Activated gamma-delta T cell treated with anti-CD3 and anti-CD28 coated beads, Interleukin-2, amount 50 U/mL, for 16 hours (primary cell): Measurements from ENCODE around the gene HHATL.

Experiments
- DNase-seq: peaks from one replicate; pipeline ENCODE4 v3.0.0-alpha.2; 2020; ENCODE audit warnings: low read depth

The HHATL gene

GRCh38 chr3:42652611-42653302 lies 49.8 kb downstream of the HHATL start:
- DNase-seq, result no peak

DNA sequence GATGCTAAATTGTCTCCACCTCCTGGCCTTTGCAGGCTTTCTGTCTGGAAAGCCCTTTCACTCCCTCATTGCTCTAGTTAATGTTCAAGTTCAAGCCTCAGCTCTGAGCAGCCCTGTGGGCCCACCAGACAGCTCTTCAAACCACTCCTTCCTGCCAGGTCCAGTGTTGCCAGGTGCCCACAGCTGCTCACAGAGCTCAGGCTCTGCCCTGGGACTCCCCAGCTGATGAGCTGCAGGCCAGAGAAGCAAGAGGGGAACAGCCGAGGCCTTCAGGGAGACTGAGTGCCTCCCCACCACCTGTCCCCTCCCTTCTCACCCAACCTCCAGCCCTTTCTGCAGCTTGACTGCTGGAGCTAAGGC lies 50.4 kb downstream of the HHATL start:
- DNase-seq, result no peak

DNA sequence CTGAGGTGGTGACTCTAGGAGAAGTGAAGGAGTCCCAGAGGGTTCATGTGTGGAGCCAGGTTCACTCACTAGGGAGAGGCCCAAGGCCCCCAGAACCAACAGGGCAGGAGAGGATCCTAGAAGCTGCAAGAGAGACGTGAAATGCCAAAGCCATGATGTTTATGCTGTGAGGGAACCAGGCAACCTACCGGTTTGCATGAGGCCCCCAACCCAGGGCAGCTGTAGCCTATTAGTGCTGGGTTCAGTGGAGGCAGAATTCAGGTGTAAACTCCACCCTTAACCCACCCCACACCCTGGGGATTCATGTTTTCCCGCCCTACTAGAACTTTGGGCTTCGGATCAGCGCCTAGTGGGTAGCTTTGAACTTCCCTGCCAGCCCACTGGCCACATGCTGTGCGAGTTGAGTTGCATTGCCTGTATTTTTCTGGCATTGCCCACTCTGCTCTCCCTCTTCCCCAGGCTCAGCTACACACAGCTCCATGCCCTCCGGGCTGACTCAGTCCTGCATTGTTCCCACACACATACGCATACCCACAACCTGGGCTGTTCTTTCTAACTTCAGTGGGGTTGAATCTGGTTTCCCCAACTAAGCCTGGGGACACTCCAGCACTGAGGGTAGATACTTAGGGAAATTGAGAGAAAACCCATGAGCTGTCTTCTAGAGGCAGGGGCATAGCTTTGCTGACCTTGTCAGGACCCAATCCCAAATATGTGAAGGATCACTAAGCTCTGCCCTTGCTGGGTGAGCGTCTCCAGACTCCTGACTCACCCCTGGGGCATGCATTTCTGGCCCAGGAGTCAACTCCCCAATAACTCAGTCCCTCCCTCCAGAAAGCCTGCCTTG lies 51.1 kb downstream of the HHATL start:
- no peak for DNase-seq

- no peak for DNase-seq
These were observed 52.8 kb downstream of the HHATL start for GRCh38 chr3:42649783-42650182.

GRCh38 chr3:42649006-42649405 lies 53.6 kb downstream of the HHATL start:
- no peak for DNase-seq

DNA sequence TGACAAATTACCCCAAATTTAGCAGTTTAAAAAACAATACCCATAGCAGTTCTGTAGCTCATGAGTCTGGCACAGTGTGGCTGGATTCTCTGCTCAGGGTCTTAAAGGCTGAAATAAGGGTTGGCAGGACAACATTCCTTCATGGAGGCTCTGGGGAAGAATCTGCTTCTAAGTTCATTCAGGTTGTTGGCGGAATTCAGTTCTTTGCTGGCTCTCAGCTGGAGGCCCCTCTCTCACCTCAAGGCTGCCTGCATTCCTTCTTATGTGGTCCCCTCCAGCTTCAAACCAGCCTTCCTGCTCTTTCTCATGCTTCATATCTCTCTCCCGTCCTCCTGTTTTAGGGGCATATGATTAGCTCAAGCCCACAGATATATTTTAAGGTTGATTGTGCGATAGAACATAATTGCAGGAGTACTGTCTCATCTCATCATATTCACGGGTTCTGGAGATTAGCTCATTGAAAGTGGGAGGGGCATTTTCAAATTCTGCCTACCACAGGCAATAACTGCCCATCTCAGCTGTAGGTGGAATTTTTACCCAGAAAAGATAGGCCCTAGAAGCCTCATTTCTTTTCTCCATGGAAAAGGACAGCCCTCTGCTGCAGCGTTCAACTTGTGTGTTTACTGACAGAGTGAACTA lies 54.7 kb downstream of the HHATL start:
- no peak for DNase-seq
